HEK293 (cell line): ENCODE measurements around the gene PTP4A2.

Experiments
- CTCF ChIA-PET: fragments of 350-600 bp; formaldehyde crosslinking; extraction: SDS; loops from one replicate; lab custom pipeline; 2021; ENCODE audit warnings: antibody characterized with exemption; lab: Yijun Ruan, JAX
- POLR2A ChIA-PET: fragments of 300-600 bp; formaldehyde crosslinking; extraction: SDS; loops from one replicate; lab custom pipeline; 2020; ENCODE audit warnings: antibody characterized with exemption, inconsistent platforms; lab: Yijun Ruan, JAX
- H3K27ac ChIP-seq: fragments of 200-500 bp; sonication (Bioruptor generic); 2 replicates; pipeline ENCODE4 v1.5.1; 2014; ENCODE audit warnings: low read depth, low read length, control low read depth, inconsistent platforms; ENCODE audit errors: extremely low read depth
- H3K36me3 ChIP-seq, 2 experiments: fragments of 200-500 bp in 1 of 2; sonication (Bioruptor generic) in 1 of 2; 1 replicate in 1 of 2; 2 replicates in 1 of 2; pipeline ENCODE4 v1.5.1; 2014 to 2017; ENCODE audit warnings: inconsistent platforms in 2 of 2, low read length in 2 of 2; ENCODE audit not compliant: control insufficient read depth in 2 of 2, insufficient read depth in 1 of 2
- H3K4me1 ChIP-seq: fragments of 200-500 bp; sonication (Bioruptor generic); 2 replicates; pipeline ENCODE4 v1.5.1; 2014; ENCODE audit warnings: mild to moderate bottlenecking, low read length, inconsistent platforms; ENCODE audit not compliant: control insufficient read depth, insufficient read depth
- H3K4me3 ChIP-seq: 2 replicates; pipeline ENCODE4 v1.5.1; 2011; ENCODE audit warnings: low read depth, mild to moderate bottlenecking, control low read depth, low read length, moderate library complexity
- H3K9me3 ChIP-seq: fragments of 200-500 bp; sonication (Bioruptor generic); 2 replicates; pipeline ENCODE4 v1.5.1; 2014; ENCODE audit warnings: low read depth, low read length, inconsistent platforms; ENCODE audit not compliant: control insufficient read depth, insufficient read depth
- GLIS1 ChIP-seq: fragments of 450-650 bp; formaldehyde crosslinking; IDR thresholded peaks from 2 replicates; pipeline ENCODE4 v1.5.1; 2016; ENCODE audit warnings: missing biosample characterization, missing genetic modification characterization
- MEIS1 ChIP-seq: sonication (generic); formaldehyde crosslinking; IDR thresholded peaks from 2 replicates; pipeline ENCODE4 v1.8.1; 2022; ENCODE audit warnings: missing genetic modification reagents, mild to moderate bottlenecking, borderline replicate concordance
- MYNN ChIP-seq: fragments of 450-650 bp; formaldehyde crosslinking; IDR thresholded peaks from 2 replicates; pipeline ENCODE4 v1.5.1; 2016; ENCODE audit warnings: missing biosample characterization, missing genetic modification characterization, borderline replicate concordance
- PRDM1 ChIP-seq: fragments of 450-650 bp; formaldehyde crosslinking; IDR thresholded peaks from 2 replicates; pipeline ENCODE4; 2016; ENCODE audit warnings: missing biosample characterization, missing genetic modification characterization
- PRDM10 ChIP-seq: fragments of 450-650 bp; formaldehyde crosslinking; IDR thresholded peaks from 2 replicates; pipeline ENCODE4 v1.5.1; 2016; ENCODE audit warnings: missing biosample characterization, missing genetic modification characterization
- PRDM6 ChIP-seq: fragments of 450-650 bp; formaldehyde crosslinking; IDR thresholded peaks from 2 replicates; pipeline ENCODE4 v1.5.1; 2017; ENCODE audit warnings: missing biosample characterization, missing genetic modification characterization
- RBAK ChIP-seq: fragments of 450-650 bp; formaldehyde crosslinking; IDR thresholded peaks from 2 replicates; pipeline ENCODE4 v1.5.1; 2016; ENCODE audit warnings: missing biosample characterization, missing genetic modification characterization
- SCRT1 ChIP-seq: fragments of 450-650 bp; formaldehyde crosslinking; IDR thresholded peaks from 2 replicates; pipeline ENCODE4 v1.5.1; 2016; ENCODE audit warnings: missing biosample characterization, missing genetic modification characterization, borderline replicate concordance
- ZNF138 ChIP-seq: fragments of 450-650 bp; formaldehyde crosslinking; IDR thresholded peaks from 2 replicates; pipeline ENCODE4 v1.5.1; 2016; ENCODE audit warnings: missing biosample characterization, missing genetic modification characterization, borderline replicate concordance
- ZNF184 ChIP-seq: fragments of 450-650 bp; IDR thresholded peaks from 2 replicates; pipeline ENCODE4 v1.5.1; 2018; ENCODE audit warnings: missing biosample characterization, mild to moderate bottlenecking, missing genetic modification characterization
- ZNF2 ChIP-seq: fragments of 450-650 bp; formaldehyde crosslinking; IDR thresholded peaks from 2 replicates; pipeline ENCODE4 v1.5.1; 2016; ENCODE audit warnings: missing biosample characterization, missing genetic modification characterization
- ZNF266 ChIP-seq: fragments of 450-650 bp; formaldehyde crosslinking; IDR thresholded peaks from 2 replicates; pipeline ENCODE4 v1.5.1; 2016; ENCODE audit warnings: missing biosample characterization, missing genetic modification characterization, low read depth
- ZNF423 ChIP-seq: fragments of 450-650 bp; formaldehyde crosslinking; IDR thresholded peaks from 2 replicates; pipeline ENCODE4 v1.5.1; 2016; ENCODE audit warnings: missing biosample characterization, missing genetic modification characterization
- ZNF449 ChIP-seq: fragments of 450-650 bp; formaldehyde crosslinking; IDR thresholded peaks from 2 replicates; pipeline ENCODE4 v1.5.1; 2017; ENCODE audit warnings: missing biosample characterization, mild to moderate bottlenecking, missing genetic modification characterization, moderate library complexity
- ZNF624 ChIP-seq: fragments of 450-650 bp; formaldehyde crosslinking; IDR thresholded peaks from 2 replicates; pipeline ENCODE4 v1.5.1; 2017; ENCODE audit warnings: missing biosample characterization, missing genetic modification characterization
- TF ChIP-seq, protein P1 (sequence below): fragments of 450-650 bp; formaldehyde crosslinking; IDR thresholded peaks from 2 replicates; pipeline ENCODE4 v1.5.1; 2016; ENCODE audit warnings: missing biosample characterization, missing genetic modification characterization
- TF ChIP-seq, protein P2 (sequence below): fragments of 450-650 bp; formaldehyde crosslinking; IDR thresholded peaks from 2 replicates; pipeline ENCODE4 v1.5.1; 2016; ENCODE audit warnings: missing biosample characterization, missing genetic modification characterization
- TF ChIP-seq, protein P3 (sequence below): fragments of 450-650 bp; formaldehyde crosslinking; optimal IDR thresholded peaks from 2 replicates; pipeline ENCODE3; 2016; ENCODE audit warnings: missing biosample characterization, mild to moderate bottlenecking, missing genetic modification characterization
- TF ChIP-seq, protein P4 (sequence below): fragments of 450-650 bp; formaldehyde crosslinking; IDR thresholded peaks from 2 replicates; pipeline ENCODE4 v1.5.1; 2017; ENCODE audit warnings: missing biosample characterization, missing genetic modification characterization

PTP4A2 gene

GRCh38 chr1:31937300-31938183 is 626 bp downstream of the PTP4A2 start:
- ChIA-PET CTCF (interaction anchor here (0.6 to 4.3 kb wide), 12 partner anchors 12 to 1136 kb away, joined by 3 to 53 read pairs (median 4); partner anchors contain the start of gene SPOCD1), POLR2A (interaction anchor here (1.5 to 1.6 kb wide), 2 partner anchors 19 to 26 kb away, joined by 5 to 7 read pairs; no protein-coding TSS in a partner anchor)
- Histone ChIP-seq H3K27ac (peak overlapping the region; percentile 88), H3K4me3 (peak overlapping the region; percentile 97), H3K4me1 (peaks cover 29% of the 10 kb centered on the region), H3K9me3 (no peaks in the 10 kb centered on the region), H3K36me3 (no peaks in the 10 kb centered on the region)
- TF ChIP-seq PRDM1 (tag by site-specific recombination) (peak; percentile 98), SCRT1 (tag by site-specific recombination) (no peak), ZNF184 (tag by site-specific recombination) (no peak), RBAK (tag by site-specific recombination) (peak; percentile 78), ZNF449 (tag by site-specific recombination) (no peak), ZNF2 (peak; percentile 93), GLIS1 (tag by site-specific recombination) (peak; percentile 78), MYNN (tag by site-specific recombination) (peak; percentile 65; the same call in 1 of the 2 replicates), ZNF138 (tag by site-specific recombination) (no peak), PRDM6 (tag by site-specific recombination) (no peak), ZNF624 (tag by site-specific recombination) (no peak), MEIS1 (CRISPR knock-in tag) (no peak), ZNF266 (tag by site-specific recombination) (0 out of 2 replicates have a peak, but pooled peaks have one; percentile 54), PRDM10 (tag by site-specific recombination) (peak; percentile 80), ZNF423 (tag by site-specific recombination) (no peak)
- TF ChIP-seq, protein P1, sequence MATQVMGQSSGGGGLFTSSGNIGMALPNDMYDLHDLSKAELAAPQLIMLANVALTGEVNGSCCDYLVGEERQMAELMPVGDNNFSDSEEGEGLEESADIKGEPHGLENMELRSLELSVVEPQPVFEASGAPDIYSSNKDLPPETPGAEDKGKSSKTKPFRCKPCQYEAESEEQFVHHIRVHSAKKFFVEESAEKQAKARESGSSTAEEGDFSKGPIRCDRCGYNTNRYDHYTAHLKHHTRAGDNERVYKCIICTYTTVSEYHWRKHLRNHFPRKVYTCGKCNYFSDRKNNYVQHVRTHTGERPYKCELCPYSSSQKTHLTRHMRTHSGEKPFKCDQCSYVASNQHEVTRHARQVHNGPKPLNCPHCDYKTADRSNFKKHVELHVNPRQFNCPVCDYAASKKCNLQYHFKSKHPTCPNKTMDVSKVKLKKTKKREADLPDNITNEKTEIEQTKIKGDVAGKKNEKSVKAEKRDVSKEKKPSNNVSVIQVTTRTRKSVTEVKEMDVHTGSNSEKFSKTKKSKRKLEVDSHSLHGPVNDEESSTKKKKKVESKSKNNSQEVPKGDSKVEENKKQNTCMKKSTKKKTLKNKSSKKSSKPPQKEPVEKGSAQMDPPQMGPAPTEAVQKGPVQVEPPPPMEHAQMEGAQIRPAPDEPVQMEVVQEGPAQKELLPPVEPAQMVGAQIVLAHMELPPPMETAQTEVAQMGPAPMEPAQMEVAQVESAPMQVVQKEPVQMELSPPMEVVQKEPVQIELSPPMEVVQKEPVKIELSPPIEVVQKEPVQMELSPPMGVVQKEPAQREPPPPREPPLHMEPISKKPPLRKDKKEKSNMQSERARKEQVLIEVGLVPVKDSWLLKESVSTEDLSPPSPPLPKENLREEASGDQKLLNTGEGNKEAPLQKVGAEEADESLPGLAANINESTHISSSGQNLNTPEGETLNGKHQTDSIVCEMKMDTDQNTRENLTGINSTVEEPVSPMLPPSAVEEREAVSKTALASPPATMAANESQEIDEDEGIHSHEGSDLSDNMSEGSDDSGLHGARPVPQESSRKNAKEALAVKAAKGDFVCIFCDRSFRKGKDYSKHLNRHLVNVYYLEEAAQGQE (tag by site-specific recombination) = 0 out of 2 replicates have a peak, but pooled peaks have one; percentile 11
- TF ChIP-seq, protein P2, sequence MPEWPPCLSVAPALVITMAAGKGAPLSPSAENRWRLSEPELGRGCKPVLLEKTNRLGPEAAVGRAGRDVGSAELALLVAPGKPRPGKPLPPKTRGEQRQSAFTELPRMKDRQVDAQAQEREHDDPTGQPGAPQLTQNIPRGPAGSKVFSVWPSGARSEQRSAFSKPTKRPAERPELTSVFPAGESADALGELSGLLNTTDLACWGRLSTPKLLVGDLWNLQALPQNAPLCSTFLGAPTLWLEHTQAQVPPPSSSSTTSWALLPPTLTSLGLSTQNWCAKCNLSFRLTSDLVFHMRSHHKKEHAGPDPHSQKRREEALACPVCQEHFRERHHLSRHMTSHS (tag by site-specific recombination) = no peak; the same call in 1 of the 2 replicates
- TF ChIP-seq, protein P3, sequence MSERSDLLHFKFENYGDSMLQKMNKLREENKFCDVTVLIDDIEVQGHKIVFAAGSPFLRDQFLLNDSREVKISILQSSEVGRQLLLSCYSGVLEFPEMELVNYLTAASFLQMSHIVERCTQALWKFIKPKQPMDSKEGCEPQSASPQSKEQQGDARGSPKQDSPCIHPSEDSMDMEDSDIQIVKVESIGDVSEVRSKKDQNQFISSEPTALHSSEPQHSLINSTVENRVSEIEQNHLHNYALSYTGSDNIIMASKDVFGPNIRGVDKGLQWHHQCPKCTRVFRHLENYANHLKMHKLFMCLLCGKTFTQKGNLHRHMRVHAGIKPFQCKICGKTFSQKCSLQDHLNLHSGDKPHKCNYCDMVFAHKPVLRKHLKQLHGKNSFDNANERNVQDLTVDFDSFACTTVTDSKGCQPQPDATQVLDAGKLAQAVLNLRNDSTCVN (tag by site-specific recombination) = peak; percentile 70
- TF ChIP-seq, protein P4, sequence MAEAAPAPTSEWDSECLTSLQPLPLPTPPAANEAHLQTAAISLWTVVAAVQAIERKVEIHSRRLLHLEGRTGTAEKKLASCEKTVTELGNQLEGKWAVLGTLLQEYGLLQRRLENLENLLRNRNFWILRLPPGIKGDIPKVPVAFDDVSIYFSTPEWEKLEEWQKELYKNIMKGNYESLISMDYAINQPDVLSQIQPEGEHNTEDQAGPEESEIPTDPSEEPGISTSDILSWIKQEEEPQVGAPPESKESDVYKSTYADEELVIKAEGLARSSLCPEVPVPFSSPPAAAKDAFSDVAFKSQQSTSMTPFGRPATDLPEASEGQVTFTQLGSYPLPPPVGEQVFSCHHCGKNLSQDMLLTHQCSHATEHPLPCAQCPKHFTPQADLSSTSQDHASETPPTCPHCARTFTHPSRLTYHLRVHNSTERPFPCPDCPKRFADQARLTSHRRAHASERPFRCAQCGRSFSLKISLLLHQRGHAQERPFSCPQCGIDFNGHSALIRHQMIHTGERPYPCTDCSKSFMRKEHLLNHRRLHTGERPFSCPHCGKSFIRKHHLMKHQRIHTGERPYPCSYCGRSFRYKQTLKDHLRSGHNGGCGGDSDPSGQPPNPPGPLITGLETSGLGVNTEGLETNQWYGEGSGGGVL (tag by site-specific recombination) = peak; percentile 100
